ENCODE data around the gene KIAA1958.

- TF ChIP-seq EZH2 (IDR thresholded peaks at IDR 0.05; ENCODE audit: borderline replicate concordance, insufficient read depth, low read depth, low read length, poor library complexity, severe bottlenecking) (no peak), CTCF (IDR thresholded peaks at IDR 0.05) (no peak)
These were observed 216.7 kb downstream of the KIAA1958 start for GRCh38 chr9:112703304-112703703.
